K562 (cell line): ENCODE results near the gene KCNT1. TPM values are rescaled to one million over a fixed set of nuclear protein-coding genes. Genes with fewer than 3 reads are reported as not detected.

Source experiments
- ATAC-seq: fragments of 200-7000 bp; cut with Tn5 transposase; 3 replicates; pipeline ENCODE4 v1.9.1; 2020; ENCODE audit warnings: moderate library complexity
- BruUV-seq: library from RNA; stranded (reverse); fragments of 400-500 nt; replicated peaks from 2 replicates; lab custom pipeline; 2021; lab: Mats Ljungman, UMichigan
- CTCF ChIA-PET: fragments of 300-600 bp; formaldehyde crosslinking; extraction: SDS; loops from one replicate; lab custom pipeline; 2021; ENCODE audit warnings: low intra/inter-chr PET ratio; lab: Yijun Ruan, JAX
- POLR2A ChIA-PET: fragments of 300-600, 350-650 bp; sonication (Branson Sonifier 250); formaldehyde crosslinking; extraction: SDS; loops from one replicate; lab custom pipeline; 2021; ENCODE audit warnings: antibody characterized with exemption, inconsistent platforms; lab: Yijun Ruan, JAX
- DNase-seq, 4 experiments: peaks; one replicate each; pipeline versions ENCODE4 v3.0.0 to v3.0.0-alpha.2; 2011 to 2018; ENCODE audit warnings: low spot score in 3 of 4, mixed read lengths in 3 of 4; ENCODE audit errors: extremely low read depth in 1 of 4
- FAIRE-seq: peaks from 2 replicates; lab custom pipeline; 2011; peaks lifted over from hg19 to GRCh38; lab: Jason Lieb, UNC
- H2AFZ ChIP-seq: 2 replicates; pipeline ENCODE4 v1.6.0; 2011; ENCODE audit warnings: low read depth, low read length, control low read depth, inconsistent platforms
- H3K27ac ChIP-seq: fragments of 200-600 bp; 3 replicates; pipeline ENCODE4 v1.8.0; 2011; ENCODE audit warnings: low read depth, mild to moderate bottlenecking, control low read depth, inconsistent platforms, low read length, moderate library complexity, mixed read lengths; ENCODE audit errors: extremely low read depth
- H3K27me3 ChIP-seq, 2 experiments: fragments of 300-600 bp in 1 of 2; 2 replicates in 1 of 2; 3 replicates in 1 of 2; pipeline versions ENCODE4 v1.6.0 to v1.8.0; 2011; ENCODE audit warnings: inconsistent platforms in 2 of 2, low read length in 2 of 2, mild to moderate bottlenecking in 1 of 2, mixed read lengths in 1 of 2, moderate library complexity in 1 of 2; ENCODE audit not compliant: control insufficient read depth in 2 of 2, insufficient read depth in 2 of 2
- H3K36me3 ChIP-seq: fragments of 300-600 bp; 3 replicates; pipeline ENCODE4 v1.8.0; 2011; ENCODE audit warnings: mild to moderate bottlenecking, low read length, inconsistent platforms; ENCODE audit not compliant: control insufficient read depth, insufficient read depth
- H3K4me1 ChIP-seq, 2 experiments: fragments of 200-600 bp in 1 of 2; replicated peaks in 1 of 2; 2 replicates in 1 of 2; 3 replicates in 1 of 2; pipeline versions ENCODE4 v1.5.1 to v1.8.0; 2011; ENCODE audit warnings: inconsistent platforms in 2 of 2, low read length in 2 of 2, mild to moderate bottlenecking in 1 of 2, mixed read lengths in 1 of 2, moderate library complexity in 1 of 2; ENCODE audit not compliant: control insufficient read depth in 2 of 2, insufficient read depth in 2 of 2
- H3K4me2 ChIP-seq: 2 replicates; pipeline ENCODE4 v1.6.1; 2011; ENCODE audit warnings: low read length, control low read depth, inconsistent platforms, mixed read lengths; ENCODE audit not compliant: insufficient read depth
- H3K4me3 ChIP-seq: fragments of 200-600 bp; sonication (generic), shearing (Covaris generic); 2 replicates; pipeline ENCODE4 v1.5.1; 2016; ENCODE audit warnings: control low read depth, inconsistent platforms
- H3K79me2 ChIP-seq: fragments of 200-600 bp; 3 replicates; pipeline ENCODE4 v1.8.0; 2011; ENCODE audit warnings: low read length, inconsistent platforms; ENCODE audit not compliant: control insufficient read depth, insufficient read depth
- H3K9ac ChIP-seq, 2 experiments: 2 replicates each; pipeline versions ENCODE4 v1.6.0 to v1.6.1; 2011; ENCODE audit warnings: low read depth in 2 of 2, low read length in 2 of 2, control low read depth in 1 of 2, inconsistent platforms in 1 of 2, mild to moderate bottlenecking in 1 of 2, mixed read lengths in 1 of 2; ENCODE audit not compliant: insufficient read depth in 1 of 2
- H3K9me1 ChIP-seq: one replicate; pipeline ENCODE4 v1.6.0; 2011; ENCODE audit warnings: inconsistent platforms, mild to moderate bottlenecking, low read length, moderate library complexity; ENCODE audit not compliant: control insufficient read depth, insufficient read depth
- H3K9me3 ChIP-seq: replicated peaks from 2 replicates; pipeline ENCODE4 v1.5.1; 2011; ENCODE audit warnings: low read depth, low read length, inconsistent platforms; ENCODE audit not compliant: control insufficient read depth, insufficient read depth
- H4K20me1 ChIP-seq: replicated peaks from 2 replicates; pipeline ENCODE4 v1.6.1; 2011; ENCODE audit warnings: low read length, inconsistent platforms, mixed read lengths; ENCODE audit not compliant: control insufficient read depth, insufficient read depth
- CBX3 ChIP-seq, 2 experiments: IDR thresholded peaks; 1 replicate in 1 of 2; 2 replicates in 1 of 2; pipeline ENCODE4 v1.6.1; 2012; ENCODE audit warnings: inconsistent platforms in 2 of 2, low read length in 2 of 2, borderline replicate concordance in 1 of 2, control low read depth in 1 of 2
- CLOCK ChIP-seq: fragments of 250-450 bp; sonication (Bioruptor Pico); IDR thresholded peaks from 2 replicates; pipeline ENCODE4 v1.4.0; 2020; ENCODE audit warnings: mild to moderate bottlenecking, moderate library complexity, borderline replicate concordance
- CREBBP ChIP-seq: IDR thresholded peaks from one replicate; pipeline ENCODE4 v1.6.1; 2012; ENCODE audit warnings: low read depth, mild to moderate bottlenecking, control low read depth, inconsistent platforms, low read length
- CTCF ChIP-seq, 3 experiments: IDR thresholded peaks in 2 of 3; conservative IDR thresholded peaks in 1 of 3; 2 replicates each; pipeline ENCODE4 v1.5.1; 2011 to 2012; ENCODE audit warnings: low read length in 3 of 3, mild to moderate bottlenecking in 3 of 3, control low read depth in 2 of 3, improper control_type of control experiment in 1 of 3, inconsistent platforms in 1 of 3, low read depth in 1 of 3, mixed read lengths in 1 of 3, moderate library complexity in 1 of 3; ENCODE audit not compliant: insufficient read depth in 2 of 3
- E2F4 ChIP-seq: sonication (generic); formaldehyde crosslinking; IDR thresholded peaks from 2 replicates; pipeline ENCODE4 v1.8.0; 2022; ENCODE audit warnings: mild to moderate bottlenecking, low read depth, missing genetic modification reagents
- KDM1A ChIP-seq, 2 experiments: fragments of 450-650 bp; IDR thresholded peaks; 2 replicates each; pipeline ENCODE4 v1.6.1; 2016; ENCODE audit warnings: mild to moderate bottlenecking in 2 of 2
- KLF10 ChIP-seq: fragments of 250-450 bp; sonication (Bioruptor Pico); IDR thresholded peaks from 2 replicates; pipeline ENCODE4 v1.6.1; 2021; ENCODE audit warnings: matching md5 sums
- NFIC ChIP-seq: fragments of 450-650 bp; IDR thresholded peaks from 2 replicates; pipeline ENCODE4 v1.6.1; 2017; ENCODE audit warnings: mild to moderate bottlenecking, inconsistent platforms
- RAD21 ChIP-seq, 2 experiments: fragments of 250-450 bp in 1 of 2; fragments of 450-650 bp in 1 of 2; sonication (Bioruptor Pico) in 1 of 2; formaldehyde crosslinking in 1 of 2; IDR thresholded peaks in 1 of 2; conservative IDR thresholded peaks in 1 of 2; 2 replicates each; pipeline versions ENCODE4 v1.4.0 to v1.8.0; 2020 to 2022; ENCODE audit warnings: mild to moderate bottlenecking in 2 of 2, moderate library complexity in 1 of 2
- SRF ChIP-seq, 2 experiments: fragments of 250-450, 450-650 bp in 1 of 2; sonication (Bioruptor Pico) in 1 of 2; sonication (generic) in 1 of 2; formaldehyde crosslinking; IDR thresholded peaks; 2 replicates each; pipeline versions ENCODE4 v1.5.0 to v1.5.1; 2020 to 2022; ENCODE audit warnings: mild to moderate bottlenecking in 1 of 2, missing genetic modification reagents in 1 of 2
- ZNF347 ChIP-seq: fragments of 450-650 bp; formaldehyde crosslinking; IDR thresholded peaks from 2 replicates; pipeline ENCODE4 v1.4.0; 2020; ENCODE audit warnings: low read depth, mild to moderate bottlenecking, moderate library complexity
- WGBS: fragments of 100-300 bp; shearing (Covaris generic); methylation state at CpG from one replicate; pipeline ENCODE4 v1.1.6; 2016; ENCODE audit warnings: low coverage, mixed read lengths; ENCODE audit not compliant: insufficient coverage; ENCODE audit errors: missing lambda C conversion rate; 5-methylcytosine and 5-hydroxymethylcytosine counted together
- in situ Hi-C: fragments of 300-500 bp; cut with MboI; formaldehyde crosslinking; loops from 4 replicates; pipeline ENCODE4 v1.15.0; 2018; ENCODE audit warnings: inconsistent platforms, mixed read lengths
- intact Hi-C: fragments of 100-400 bp; cut with micrococcal nuclease; formaldehyde crosslinking; loops from 2 replicates; pipeline ENCODE4 v1.14.2; 2022
- polyA plus RNA-seq, 8 experiments: library from polyadenylated mRNA; depleted of rRNA in 4 of 8; stranded (reverse) in 5 of 8; unstranded in 3 of 8; fragments of >200 nt; fragmentation: Nextera tagmentation in 2 of 8; fragmentation: Illumina TruSeq in 1 of 8; extraction: Ambion mirVana in 2 of 8; extraction: Trizol in 1 of 8; gene quantifications; 2 replicates each; pipeline versions ENCODE4 v1.2.1 to v1.2.3, GENCODE V29; 2011 to 2014; ENCODE audit warnings: inconsistent platforms in 1 of 8, missing spikeins in 1 of 8
- total RNA-seq, 7 experiments: library from RNA; depleted of rRNA in 6 of 7; stranded (reverse); fragments of >200 nt in 6 of 7; fragmentation: Illumina TruSeq in 2 of 7; extraction: Trizol in 2 of 7; gene quantifications; 2 replicates each; pipeline versions ENCODE4 v1.2.1 to v1.2.3, GENCODE V29; 2011 to 2021; ENCODE audit warnings: low replicate concordance in 1 of 7

KCNT1 gene
- total and polyA plus RNA-seq, 9 of the 15 experiments (the other 6 are each of a cell fraction or from before 2014, with no cell fraction given), result 0.05 TPM; not detected in 8

GRCh38 chr9:135726138-135726853 lies 24.3 kb downstream of the KCNT1 start:
- 5% methylated on average over 13 of the region's 16 CpGs for WGBS
- no peak for TF ChIP-seq CBX3 (IDR thresholded peaks at IDR 0.05; ENCODE audit: borderline replicate concordance in 1 of 2, low read length in 2 of 2)
- no peak for TF ChIP-seq E2F4
- no peak for TF ChIP-seq KLF10
- 0 out of 2 replicates have a peak, but pooled peaks have one; percentile 15 for TF ChIP-seq NFIC
- TF ChIP-seq ZNF347 (CRISPR knock-in tag), result no peak
- no peak for TF ChIP-seq CREBBP
- no peak for TF ChIP-seq KDM1A (IDR thresholded peaks at IDR 0.05)
- TF ChIP-seq CLOCK, result no peak
- peak in 1 of 2 experiments; percentile 61; a peak in 2 of 4 replicates for TF ChIP-seq RAD21 (CRISPR knock-in tag; conservative IDR thresholded peaks at IDR 0.05 in 1 of 2, IDR thresholded peaks at IDR 0.05 in 1 of 2)
- no peak for TF ChIP-seq SRF (CRISPR knock-in tag; IDR thresholded peaks at IDR 0.05)
- TF ChIP-seq CTCF (IDR thresholded peaks at IDR 0.05 in 2 of 3, conservative IDR thresholded peaks at IDR 0.05 in 1 of 3; ENCODE audit: insufficient read depth in 2 of 3, low read depth in 1 of 3, low read length in 3 of 3), result peak; percentile 42 to 54 (median 48); a peak in 5 of 6 replicates

More at GRCh38 chr9:135726138-135726853, 24.3 kb downstream of the KCNT1 start:
- Histone ChIP-seq H4K20me1 (0 out of 2 replicates have a peak, but pooled peaks cover 8% of the 10 kb centered on the region), H2AFZ (no peak overlapping the region), H3K27me3 (peaks cover 17 to 69% of the 10 kb centered on the region in 2 experiments; a peak in 4 of 5 replicates), H3K36me3 (no peaks in the 10 kb centered on the region), H3K27ac (no peak overlapping the region), H3K9me3 (no peaks in the 10 kb centered on the region), H3K9me1 (no peaks in the 10 kb centered on the region), H3K79me2 (no peaks in the 10 kb centered on the region), H3K4me3 (no peak overlapping the region), H3K4me1 (peaks cover 0 to 19% of the 10 kb centered on the region in 2 experiments; a peak in 2 of 5 replicates), H3K4me2 (no peak overlapping the region), H3K9ac (no peak overlapping the region)
- ATAC-seq (peak; percentile 81), FAIRE-seq (no peak), DNase-seq (no peak)
- BruUV-seq, result no TSS peak
- CTCF ChIA-PET, result no interaction called here
- in situ Hi-C loops, result no loop called here
- POLR2A ChIA-PET, result interaction anchor here (1.2 to 1.3 kb wide), 3 partner anchors 12 to 22 kb away, joined by 3 to 6 read pairs (median 5); no protein-coding TSS in a partner anchor
- intact Hi-C loops, result loop anchor here (5.0 kb wide), 1 partner anchor 124 kb away; no protein-coding TSS in a partner anchor
